ENCODE measurements around the gene SFT2D1. TPM values are rescaled to one million over a fixed set of nuclear protein-coding genes. Genes with fewer than 3 reads are reported as not detected.

Gene SFT2D1
- total RNA-seq, 1 experiment from 2014 or later: 58.4 TPM

- no peak for DNase-seq (ENCODE audit: low read depth)
These were observed 35.0 kb downstream of the SFT2D1 start for GRCh38 chr6:166307082-166308032.

- no peak for DNase-seq (ENCODE audit: low read depth)
These were observed 35.8 kb downstream of the SFT2D1 start for GRCh38 chr6:166306378-166307081.

GRCh38 chr6:166305562-166306117, 36.7 kb downstream of the SFT2D1 start:
- DNase-seq (ENCODE audit: low read depth): no peak

- no peak for DNase-seq (ENCODE audit: low read depth)
These were observed 38.2 kb downstream of the SFT2D1 start for GRCh38 chr6:166304106-166304505.

GRCh38 chr6:166301611-166302529, 40.5 kb downstream of the SFT2D1 start:
- no peak for DNase-seq (ENCODE audit: low read depth)

GRCh38 chr6:166300357-166300987, 41.9 kb downstream of the SFT2D1 start:
- no peak for DNase-seq (ENCODE audit: low read depth)

GRCh38 chr6:166297606-166298005, 44.7 kb downstream of the SFT2D1 start:
- DNase-seq (ENCODE audit: low read depth): no peak

- no peak for DNase-seq (ENCODE audit: low read depth)
These were observed 46.1 kb downstream of the SFT2D1 start for GRCh38 chr6:166296035-166296883.

GRCh38 chr6:166293731-166294584, 48.4 kb downstream of the SFT2D1 start:
- no peak for DNase-seq (ENCODE audit: low read depth)

- DNase-seq (ENCODE audit: low read depth): no peak
These were observed 52.9 kb downstream of the SFT2D1 start for GRCh38 chr6:166289207-166290060.

GRCh38 chr6:166286839-166287271, 55.5 kb downstream of the SFT2D1 start:
- no peak for DNase-seq (ENCODE audit: low read depth)

- DNase-seq (ENCODE audit: low read depth): no peak
These were observed 57.1 kb downstream of the SFT2D1 start for GRCh38 chr6:166285233-166285632.

GRCh38 chr6:166284640-166285039, 57.7 kb downstream of the SFT2D1 start:
- no peak for DNase-seq (ENCODE audit: low read depth)

GRCh38 chr6:166282394-166283032, 59.8 kb downstream of the SFT2D1 start:
- no peak for DNase-seq (ENCODE audit: low read depth)

GRCh38 chr6:166281104-166281503, 61.2 kb downstream of the SFT2D1 start:
- DNase-seq (ENCODE audit: low read depth): no peak

- DNase-seq (ENCODE audit: low read depth): no peak
These were observed 63.0 kb downstream of the SFT2D1 start for GRCh38 chr6:166279393-166279679.

GRCh38 chr6:166278579-166279392, 63.6 kb downstream of the SFT2D1 start:
- no peak for DNase-seq (ENCODE audit: low read depth)
